H54 (cell line): ENCODE results near the gene CFAP221.

Experiments
- DNase-seq: peaks from one replicate; pipeline ENCODE4 v3.0.0; 2011; ENCODE audit warnings: low spot score, mixed read lengths; ENCODE audit not compliant: insufficient read length
- FAIRE-seq: peaks from 3 replicates; lab custom pipeline; 2011; peaks lifted over from hg19 to GRCh38; lab: Jason Lieb, UNC
- POLR2A ChIP-seq: IDR thresholded peaks from 2 replicates; pipeline ENCODE4 v1.6.1; 2011; ENCODE audit warnings: low read depth, mild to moderate bottlenecking, low read length

Gene CFAP221

GRCh38 chr2:119625226-119625625 lies 81.0 kb downstream of the CFAP221 start:
- DNase-seq = no peak
- no peak for FAIRE-seq
- no peak for TF ChIP-seq POLR2A

GRCh38 chr2:119629323-119629825 lies 85.1 kb downstream of the CFAP221 start:
- no peak for FAIRE-seq

GRCh38 chr2:119630121-119630520 lies 85.9 kb downstream of the CFAP221 start:
- FAIRE-seq (no peak), DNase-seq (no peak)
- no peak for TF ChIP-seq POLR2A

More at GRCh38 chr2:119629323-119629825, 85.1 kb downstream of the CFAP221 start:
- no peak for TF ChIP-seq POLR2A
- no peak for DNase-seq

GRCh38 chr2:119637371-119637770 lies 93.1 kb downstream of the CFAP221 start:
- TF ChIP-seq POLR2A = no peak
- DNase-seq = no peak
- no peak for FAIRE-seq

- TF ChIP-seq POLR2A = no peak
- FAIRE-seq (no peak), DNase-seq (no peak)
Measured at GRCh38 chr2:119638246-119638645, 94.0 kb downstream of the CFAP221 start.

- FAIRE-seq (no peak), DNase-seq (no peak)
- TF ChIP-seq POLR2A = no peak
Measured at GRCh38 chr2:119638685-119639554, 94.7 kb downstream of the CFAP221 start.

- TF ChIP-seq POLR2A = no peak
- peak; percentile 69 for DNase-seq
- peak; percentile 43 for FAIRE-seq
Measured at GRCh38 chr2:119641562-119642258, 97.5 kb downstream of the CFAP221 start.

- no peak for FAIRE-seq
- no peak for TF ChIP-seq POLR2A
Measured at GRCh38 chr2:119644186-119644585, 99.9 kb downstream of the CFAP221 start.

GRCh38 chr2:119645173-119645855 lies 101.1 kb downstream of the CFAP221 start:
- no peak for TF ChIP-seq POLR2A
- DNase-seq (no peak), FAIRE-seq (no peak)

More at GRCh38 chr2:119644186-119644585, 99.9 kb downstream of the CFAP221 start:
- DNase-seq = no peak

- no peak for TF ChIP-seq POLR2A
- no peak for FAIRE-seq
- no peak for DNase-seq
Measured at GRCh38 chr2:119646149-119646548, 101.9 kb downstream of the CFAP221 start.

GRCh38 chr2:119647440-119648169 lies 103.4 kb downstream of the CFAP221 start:
- no peak for DNase-seq
- no peak for FAIRE-seq
- TF ChIP-seq POLR2A = no peak

- DNase-seq = no peak
- FAIRE-seq = peak; percentile 53
- no peak for TF ChIP-seq POLR2A
Measured at GRCh38 chr2:119649364-119649917, 105.2 kb downstream of the CFAP221 start.

GRCh38 chr2:119650206-119650605 lies 106.0 kb downstream of the CFAP221 start:
- no peak for TF ChIP-seq POLR2A
- DNase-seq (no peak), FAIRE-seq (no peak)
